H1 (cell line): ENCODE measurements around the gene GDPD5. TPM values are rescaled to one million over a fixed set of nuclear protein-coding genes. Genes with fewer than 3 reads are reported as not detected.

ENCODE experiments used
- CTBP2 ChIP-seq: IDR thresholded peaks from 2 replicates; pipeline ENCODE4 v1.7.0; 2011; ENCODE audit warnings: borderline replicate concordance, mild to moderate bottlenecking, moderate library complexity, mixed read lengths, low read length; ENCODE audit not compliant: insufficient read depth, insufficient read length
- HDAC6 ChIP-seq: IDR thresholded peaks from one replicate; pipeline ENCODE4 v1.7.1; 2012; ENCODE audit warnings: low read depth, mild to moderate bottlenecking, inconsistent platforms, low read length, moderate library complexity
- KDM4A ChIP-seq: IDR thresholded peaks from one replicate; pipeline ENCODE4 v1.7.1; 2012; ENCODE audit warnings: low read depth, mild to moderate bottlenecking, moderate library complexity, low read length, inconsistent platforms; ENCODE audit not compliant: severe bottlenecking
- RBBP5 ChIP-seq: IDR thresholded peaks from 2 replicates; pipeline ENCODE4 v1.7.1; 2012; ENCODE audit warnings: low read depth, mild to moderate bottlenecking, inconsistent platforms, low read length, moderate library complexity, borderline replicate concordance
- SAP30 ChIP-seq: fragments of 300-600 bp; sonication (generic); IDR thresholded peaks from 2 replicates; pipeline ENCODE4 v1.7.1; 2012; ENCODE audit warnings: low read length, moderate library complexity, mild to moderate bottlenecking, inconsistent platforms; ENCODE audit not compliant: insufficient read depth, insufficient replicate concordance
- SIRT6 ChIP-seq: IDR thresholded peaks from one replicate; pipeline ENCODE4 v1.7.1; 2012; ENCODE audit warnings: low read length, inconsistent platforms
- ZNF274 ChIP-seq: IDR thresholded peaks from 2 replicates; pipeline ENCODE4 v1.7.0; 2012; ENCODE audit warnings: low read length, borderline replicate concordance; ENCODE audit errors: extremely low read depth
- polyA plus RNA-seq, 7 experiments: library from polyadenylated mRNA; depleted of rRNA in 3 of 7; stranded (reverse) in 5 of 7; unstranded in 2 of 7; fragments of >200 nt in 5 of 7; fragments of 200-250 nt in 2 of 7; gene quantifications; 1 replicate in 5 of 7; 2 replicates in 1 of 7; 4 replicates in 1 of 7; pipeline versions ENCODE4 v1.2.1 to v1.2.3, GENCODE V29; 2011 to 2013; ENCODE audit warnings: missing spikeins in 2 of 7, mixed read lengths in 2 of 7
- total RNA-seq: library from RNA; stranded (reverse); fragmentation: NEBNext Ultra II Directional; extraction: Animal tissue kit (Norgen Biotek cat#: 25700); gene quantifications from 2 replicates; pipeline ENCODE4 v1.2.1, GENCODE V29; 2021
- TF ChIP-seq, protein P1 (sequence below): fragments of 300-600 bp; sonication (generic); IDR thresholded peaks from 2 replicates; pipeline ENCODE4 v1.7.1; 2012; ENCODE audit warnings: low read length, moderate library complexity, mild to moderate bottlenecking, inconsistent platforms; ENCODE audit not compliant: insufficient replicate concordance
- TF ChIP-seq, protein P2 (sequence below): IDR thresholded peaks from 2 replicates; pipeline ENCODE4 v1.6.1; 2012; ENCODE audit warnings: low read length, inconsistent platforms

The GDPD5 gene
- total and polyA plus RNA-seq, 2 of the 8 experiments (the other 6 are each of a cell fraction or from before 2014, with no cell fraction given): 7.8 to 8.6 TPM

GRCh38 chr11:75547177-75547576, 21.4 kb upstream of the GDPD5 start (continued):
- TF ChIP-seq, protein P1, sequence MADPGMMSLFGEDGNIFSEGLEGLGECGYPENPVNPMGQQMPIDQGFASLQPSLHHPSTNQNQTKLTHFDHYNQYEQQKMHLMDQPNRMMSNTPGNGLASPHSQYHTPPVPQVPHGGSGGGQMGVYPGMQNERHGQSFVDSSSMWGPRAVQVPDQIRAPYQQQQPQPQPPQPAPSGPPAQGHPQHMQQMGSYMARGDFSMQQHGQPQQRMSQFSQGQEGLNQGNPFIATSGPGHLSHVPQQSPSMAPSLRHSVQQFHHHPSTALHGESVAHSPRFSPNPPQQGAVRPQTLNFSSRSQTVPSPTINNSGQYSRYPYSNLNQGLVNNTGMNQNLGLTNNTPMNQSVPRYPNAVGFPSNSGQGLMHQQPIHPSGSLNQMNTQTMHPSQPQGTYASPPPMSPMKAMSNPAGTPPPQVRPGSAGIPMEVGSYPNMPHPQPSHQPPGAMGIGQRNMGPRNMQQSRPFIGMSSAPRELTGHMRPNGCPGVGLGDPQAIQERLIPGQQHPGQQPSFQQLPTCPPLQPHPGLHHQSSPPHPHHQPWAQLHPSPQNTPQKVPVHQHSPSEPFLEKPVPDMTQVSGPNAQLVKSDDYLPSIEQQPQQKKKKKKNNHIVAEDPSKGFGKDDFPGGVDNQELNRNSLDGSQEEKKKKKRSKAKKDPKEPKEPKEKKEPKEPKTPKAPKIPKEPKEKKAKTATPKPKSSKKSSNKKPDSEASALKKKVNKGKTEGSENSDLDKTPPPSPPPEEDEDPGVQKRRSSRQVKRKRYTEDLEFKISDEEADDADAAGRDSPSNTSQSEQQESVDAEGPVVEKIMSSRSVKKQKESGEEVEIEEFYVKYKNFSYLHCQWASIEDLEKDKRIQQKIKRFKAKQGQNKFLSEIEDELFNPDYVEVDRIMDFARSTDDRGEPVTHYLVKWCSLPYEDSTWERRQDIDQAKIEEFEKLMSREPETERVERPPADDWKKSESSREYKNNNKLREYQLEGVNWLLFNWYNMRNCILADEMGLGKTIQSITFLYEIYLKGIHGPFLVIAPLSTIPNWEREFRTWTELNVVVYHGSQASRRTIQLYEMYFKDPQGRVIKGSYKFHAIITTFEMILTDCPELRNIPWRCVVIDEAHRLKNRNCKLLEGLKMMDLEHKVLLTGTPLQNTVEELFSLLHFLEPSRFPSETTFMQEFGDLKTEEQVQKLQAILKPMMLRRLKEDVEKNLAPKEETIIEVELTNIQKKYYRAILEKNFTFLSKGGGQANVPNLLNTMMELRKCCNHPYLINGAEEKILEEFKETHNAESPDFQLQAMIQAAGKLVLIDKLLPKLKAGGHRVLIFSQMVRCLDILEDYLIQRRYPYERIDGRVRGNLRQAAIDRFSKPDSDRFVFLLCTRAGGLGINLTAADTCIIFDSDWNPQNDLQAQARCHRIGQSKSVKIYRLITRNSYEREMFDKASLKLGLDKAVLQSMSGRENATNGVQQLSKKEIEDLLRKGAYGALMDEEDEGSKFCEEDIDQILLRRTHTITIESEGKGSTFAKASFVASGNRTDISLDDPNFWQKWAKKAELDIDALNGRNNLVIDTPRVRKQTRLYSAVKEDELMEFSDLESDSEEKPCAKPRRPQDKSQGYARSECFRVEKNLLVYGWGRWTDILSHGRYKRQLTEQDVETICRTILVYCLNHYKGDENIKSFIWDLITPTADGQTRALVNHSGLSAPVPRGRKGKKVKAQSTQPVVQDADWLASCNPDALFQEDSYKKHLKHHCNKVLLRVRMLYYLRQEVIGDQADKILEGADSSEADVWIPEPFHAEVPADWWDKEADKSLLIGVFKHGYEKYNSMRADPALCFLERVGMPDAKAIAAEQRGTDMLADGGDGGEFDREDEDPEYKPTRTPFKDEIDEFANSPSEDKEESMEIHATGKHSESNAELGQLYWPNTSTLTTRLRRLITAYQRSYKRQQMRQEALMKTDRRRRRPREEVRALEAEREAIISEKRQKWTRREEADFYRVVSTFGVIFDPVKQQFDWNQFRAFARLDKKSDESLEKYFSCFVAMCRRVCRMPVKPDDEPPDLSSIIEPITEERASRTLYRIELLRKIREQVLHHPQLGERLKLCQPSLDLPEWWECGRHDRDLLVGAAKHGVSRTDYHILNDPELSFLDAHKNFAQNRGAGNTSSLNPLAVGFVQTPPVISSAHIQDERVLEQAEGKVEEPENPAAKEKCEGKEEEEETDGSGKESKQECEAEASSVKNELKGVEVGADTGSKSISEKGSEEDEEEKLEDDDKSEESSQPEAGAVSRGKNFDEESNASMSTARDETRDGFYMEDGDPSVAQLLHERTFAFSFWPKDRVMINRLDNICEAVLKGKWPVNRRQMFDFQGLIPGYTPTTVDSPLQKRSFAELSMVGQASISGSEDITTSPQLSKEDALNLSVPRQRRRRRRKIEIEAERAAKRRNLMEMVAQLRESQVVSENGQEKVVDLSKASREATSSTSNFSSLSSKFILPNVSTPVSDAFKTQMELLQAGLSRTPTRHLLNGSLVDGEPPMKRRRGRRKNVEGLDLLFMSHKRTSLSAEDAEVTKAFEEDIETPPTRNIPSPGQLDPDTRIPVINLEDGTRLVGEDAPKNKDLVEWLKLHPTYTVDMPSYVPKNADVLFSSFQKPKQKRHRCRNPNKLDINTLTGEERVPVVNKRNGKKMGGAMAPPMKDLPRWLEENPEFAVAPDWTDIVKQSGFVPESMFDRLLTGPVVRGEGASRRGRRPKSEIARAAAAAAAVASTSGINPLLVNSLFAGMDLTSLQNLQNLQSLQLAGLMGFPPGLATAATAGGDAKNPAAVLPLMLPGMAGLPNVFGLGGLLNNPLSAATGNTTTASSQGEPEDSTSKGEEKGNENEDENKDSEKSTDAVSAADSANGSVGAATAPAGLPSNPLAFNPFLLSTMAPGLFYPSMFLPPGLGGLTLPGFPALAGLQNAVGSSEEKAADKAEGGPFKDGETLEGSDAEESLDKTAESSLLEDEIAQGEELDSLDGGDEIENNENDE: no peak
- no peak for TF ChIP-seq ZNF274
- TF ChIP-seq SIRT6: no peak
- TF ChIP-seq, protein P2, sequence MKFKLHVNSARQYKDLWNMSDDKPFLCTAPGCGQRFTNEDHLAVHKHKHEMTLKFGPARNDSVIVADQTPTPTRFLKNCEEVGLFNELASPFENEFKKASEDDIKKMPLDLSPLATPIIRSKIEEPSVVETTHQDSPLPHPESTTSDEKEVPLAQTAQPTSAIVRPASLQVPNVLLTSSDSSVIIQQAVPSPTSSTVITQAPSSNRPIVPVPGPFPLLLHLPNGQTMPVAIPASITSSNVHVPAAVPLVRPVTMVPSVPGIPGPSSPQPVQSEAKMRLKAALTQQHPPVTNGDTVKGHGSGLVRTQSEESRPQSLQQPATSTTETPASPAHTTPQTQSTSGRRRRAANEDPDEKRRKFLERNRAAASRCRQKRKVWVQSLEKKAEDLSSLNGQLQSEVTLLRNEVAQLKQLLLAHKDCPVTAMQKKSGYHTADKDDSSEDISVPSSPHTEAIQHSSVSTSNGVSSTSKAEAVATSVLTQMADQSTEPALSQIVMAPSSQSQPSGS: no peak
- no peak for TF ChIP-seq SAP30
- TF ChIP-seq HDAC6: no peak
- no peak for TF ChIP-seq RBBP5
- TF ChIP-seq KDM4A: no peak
- no peak for TF ChIP-seq CTBP2
